T47D (cell line): ENCODE results near the gene DQX1.

ENCODE experiments used
- DNase-seq, 2 experiments: peaks; one replicate each; pipeline versions ENCODE4 v3.0.0 to v3.0.0-alpha.2; 2011 to 2012; ENCODE audit warnings: low read depth in 1 of 2, low spot score in 1 of 2
- JUND ChIP-seq: IDR thresholded peaks from 2 replicates; pipeline ENCODE4 v1.6.1; 2012; ENCODE audit warnings: low read depth
- in situ Hi-C: cut with HindIII; loops from 2 replicates; pipeline ENCODE4 v1.10.0; 2016; ENCODE audit warnings: low sequenced_read_pairs, low pct_unique_long_range_greater_than_20kb

The DQX1 gene

GRCh38 chr2:74534411-74534810 lies 8.4 kb upstream of the DQX1 start:
- DNase-seq, result no peak
- in situ Hi-C loops, result no loop called here

GRCh38 chr2:74533464-74533863 lies 7.4 kb upstream of the DQX1 start:
- in situ Hi-C loops, result no loop called here
- TF ChIP-seq JUND, result no peak
- DNase-seq, result no peak

More at GRCh38 chr2:74534411-74534810, 8.4 kb upstream of the DQX1 start:
- no peak for TF ChIP-seq JUND

- in situ Hi-C loops, result no loop called here
- TF ChIP-seq JUND, result no peak
- DNase-seq, result peak; percentile 45 to 65
Measured at GRCh38 chr2:74532222-74532621, 6.2 kb upstream of the DQX1 start.

- in situ Hi-C loops, result no loop called here
- TF ChIP-seq JUND, result no peak
Measured at GRCh38 chr2:74531666-74532065, 5.6 kb upstream of the DQX1 start.

GRCh38 chr2:74530239-74531187 lies 4.5 kb upstream of the DQX1 start:
- no peak for DNase-seq
- no peak for TF ChIP-seq JUND

More at GRCh38 chr2:74531666-74532065, 5.6 kb upstream of the DQX1 start:
- no peak for DNase-seq

GRCh38 chr2:74529357-74530238 lies 3.6 kb upstream of the DQX1 start, which contains the start of the genes AUP1 and HTRA2:
AUP1 (minus strand) TSS chr2:74529706; CDS start chr2:74529629, 77 bp downstream.
HTRA2 (plus strand) TSS chr2:74529933; CDS start chr2:74530007, 74 bp downstream.
- TF ChIP-seq JUND, result no peak
- in situ Hi-C loops, result no loop called here
- peak; percentile 97 to 98 for DNase-seq

More at GRCh38 chr2:74530239-74531187, 4.5 kb upstream of the DQX1 start:
- in situ Hi-C loops, result no loop called here

- TF ChIP-seq JUND, result no peak
- DNase-seq, result no peak
- in situ Hi-C loops, result no loop called here
Measured at GRCh38 chr2:74528600-74529356, 2.7 kb upstream of the DQX1 start.

GRCh38 chr2:74527741-74528140 lies 1.7 kb upstream of the DQX1 start:
- TF ChIP-seq JUND, result no peak
- DNase-seq, result no peak
- in situ Hi-C loops, result no loop called here

GRCh38 chr2:74526649-74527230 lies 709 bp upstream of the DQX1 start:
- no peak for TF ChIP-seq JUND
- in situ Hi-C loops, result no loop called here
- DNase-seq, result no peak

GRCh38 chr2:74524955-74525716 lies 895 bp downstream of the DQX1 start:
- in situ Hi-C loops, result no loop called here
- TF ChIP-seq JUND, result no peak
- no peak for DNase-seq

- in situ Hi-C loops, result no loop called here
- no peak for TF ChIP-seq JUND
- no peak for DNase-seq
Measured at GRCh38 chr2:74524005-74524404, 2.0 kb downstream of the DQX1 start.
